ENCODE measurements around the gene NISCH. TPM values are rescaled to one million over a fixed set of nuclear protein-coding genes. Genes with fewer than 3 reads are reported as not detected.

Gene NISCH
- polyA plus RNA-seq (2013, experiment 1 of 2), result 53.6 TPM
- 52.8 TPM for polyA plus RNA-seq (2013, experiment 2 of 2)

DNA sequence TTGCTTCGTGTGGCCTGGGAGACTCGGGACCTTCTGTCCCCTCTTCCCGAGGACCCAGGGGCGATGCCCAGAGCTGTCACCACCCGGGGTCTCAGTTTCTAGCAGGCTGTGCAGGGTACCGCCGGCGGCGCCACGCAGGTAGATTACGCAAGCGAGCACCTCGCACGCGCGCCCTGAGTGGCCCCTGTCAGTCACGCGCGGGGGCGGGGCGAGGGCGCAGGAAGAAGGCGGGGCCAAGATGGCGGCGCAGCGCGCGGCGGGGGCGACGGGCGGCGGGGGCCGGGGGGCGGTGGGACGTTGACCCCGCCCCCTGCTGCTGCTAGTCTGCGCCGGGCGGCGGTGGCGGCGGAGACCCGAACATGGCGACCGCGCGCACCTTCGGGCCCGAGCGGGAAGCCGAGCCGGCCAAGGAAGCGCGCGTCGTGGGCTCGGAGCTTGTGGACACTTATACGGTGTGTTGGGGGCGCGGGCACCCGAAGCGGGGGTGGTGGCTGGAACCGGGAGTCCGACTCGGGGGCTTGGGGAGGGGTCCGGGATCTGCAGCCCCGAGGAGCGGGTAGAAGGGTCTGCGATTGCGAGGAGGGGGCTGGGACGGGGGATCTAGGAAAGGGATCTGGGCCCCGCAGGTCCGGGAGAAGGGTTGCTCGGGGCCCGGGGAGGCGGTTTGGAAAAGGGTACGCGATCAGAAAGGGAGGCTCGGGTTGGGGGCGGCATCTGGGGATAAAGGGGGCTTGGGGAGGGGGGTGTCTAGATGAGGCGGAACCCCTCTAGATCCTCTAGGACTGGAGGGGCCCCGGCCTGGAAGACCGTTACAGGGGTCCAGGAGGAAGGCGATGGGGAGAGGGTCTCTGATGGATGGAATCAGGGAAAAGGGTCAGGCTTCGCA, at the start of gene NISCH:
NISCH (plus strand) TSS at position 322 of the 886 bp plus-strand sequence; CDS start at position 360, 38 bp downstream.
- peak within 1 kb of the TSS; percentile 46; the same call in 1 of the 2 replicates for H3K27ac ChIP-seq (ENCODE audit: low read depth, low read length)
- H3K9ac ChIP-seq (ENCODE audit: low read depth, low read length), result peak within 1 kb of the TSS; percentile 82
- peak within 1 kb of the TSS; percentile 88 for H3K4me3 ChIP-seq (ENCODE audit: low read length)
- no peaks in the 10 kb centered on the region for H3K9me3 ChIP-seq (ENCODE audit: insufficient read depth, low read depth, low read length)
- WGBS, result 2% methylated on average over 86 of the region's 86 CpGs
- H3K36me3 ChIP-seq (ENCODE audit: insufficient read depth, low read length), result peaks cover 31% of the 10 kb centered on the region
- no peaks in the 10 kb centered on the region for H3K27me3 ChIP-seq (ENCODE audit: insufficient read depth, low read length)
- peaks cover 21% of the 10 kb centered on the region; the same call in 1 of the 2 replicates for H3K4me1 ChIP-seq (ENCODE audit: insufficient read depth, low read length)

- H3K9me3 ChIP-seq (ENCODE audit: insufficient read depth, low read depth, low read length), result no peaks in the 10 kb centered on the region
- no peak overlapping the region for H3K9ac ChIP-seq (ENCODE audit: low read depth, low read length)
- H3K36me3 ChIP-seq (ENCODE audit: insufficient read depth, low read length), result peaks cover 75% of the 10 kb centered on the region
- H3K4me1 ChIP-seq (ENCODE audit: insufficient read depth, low read length), result peaks cover 7% of the 10 kb centered on the region; the same call in 1 of the 2 replicates
- no peak overlapping the region for H3K27ac ChIP-seq (ENCODE audit: low read depth, low read length)
- 95% methylated on average over 11 of the region's 11 CpGs for WGBS
- no peak overlapping the region for H3K4me3 ChIP-seq (ENCODE audit: low read length)
- no peaks in the 10 kb centered on the region for H3K27me3 ChIP-seq (ENCODE audit: insufficient read depth, low read length)
Observed at GRCh38 chr3:52406231-52406661, 49.2 kb upstream of the NISCH start.

DNA sequence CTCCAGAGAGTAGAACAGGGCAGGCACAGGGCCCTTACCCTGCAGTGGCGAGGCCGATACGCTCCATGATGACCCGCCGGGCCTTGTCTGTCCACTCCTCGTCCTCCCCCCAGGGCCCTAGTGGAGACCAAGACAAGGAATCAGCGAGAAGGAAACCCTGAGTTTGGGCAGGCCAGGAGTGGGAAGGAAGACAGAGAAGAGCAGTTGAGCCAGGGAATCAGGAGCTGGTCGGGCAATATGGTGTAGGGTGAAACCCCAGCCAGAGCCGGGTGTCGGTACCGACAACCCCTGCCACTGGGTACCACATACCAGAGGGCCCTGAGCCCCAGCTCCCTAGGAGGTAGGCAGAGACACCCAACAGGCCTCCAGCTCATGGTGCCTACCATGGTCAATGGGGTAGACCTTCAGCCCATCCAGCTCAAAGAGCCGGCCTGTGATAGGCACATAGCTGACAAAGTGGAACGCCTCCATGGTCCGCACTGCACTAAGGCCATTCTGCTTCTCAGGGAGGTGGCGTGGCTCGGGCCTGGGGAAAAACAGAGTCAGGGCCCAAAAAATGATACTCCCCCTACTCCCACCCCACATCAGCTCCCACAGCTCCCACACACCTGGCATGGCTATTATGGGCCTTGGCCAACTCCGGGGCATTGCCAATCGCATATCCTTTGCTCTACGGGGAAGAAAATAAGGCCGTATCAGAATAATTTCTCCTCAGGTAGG, 48.5 kb upstream of the NISCH start:
- H3K9ac ChIP-seq (ENCODE audit: low read depth, low read length), result no peak overlapping the region
- H3K9me3 ChIP-seq (ENCODE audit: insufficient read depth, low read depth, low read length), result no peaks in the 10 kb centered on the region
- H3K27me3 ChIP-seq (ENCODE audit: insufficient read depth, low read length), result peaks cover 2% of the 10 kb centered on the region; the same call in 1 of the 2 replicates
- H3K36me3 ChIP-seq (ENCODE audit: insufficient read depth, low read length), result peaks cover 68% of the 10 kb centered on the region
- H3K4me3 ChIP-seq (ENCODE audit: low read length), result no peak overlapping the region
- H3K27ac ChIP-seq (ENCODE audit: low read depth, low read length), result no peak overlapping the region
- H3K4me1 ChIP-seq (ENCODE audit: insufficient read depth, low read length), result peaks cover 11% of the 10 kb centered on the region; the same call in 1 of the 2 replicates
- 97% methylated on average over 20 of the region's 20 CpGs for WGBS

GRCh38 chr3:52407779-52408178, 47.6 kb upstream of the NISCH start:
- Histone ChIP-seq H3K9me3 (ENCODE audit: insufficient read depth, low read depth, low read length) (no peaks in the 10 kb centered on the region), H3K36me3 (ENCODE audit: insufficient read depth, low read length) (peaks cover 60% of the 10 kb centered on the region), H3K27ac (ENCODE audit: low read depth, low read length) (no peak overlapping the region), H3K27me3 (ENCODE audit: insufficient read depth, low read length) (peaks cover 2% of the 10 kb centered on the region; the same call in 1 of the 2 replicates), H3K4me1 (ENCODE audit: insufficient read depth, low read length) (peaks cover 11% of the 10 kb centered on the region; the same call in 1 of the 2 replicates), H3K4me3 (ENCODE audit: low read length) (no peak overlapping the region), H3K9ac (ENCODE audit: low read depth, low read length) (no peak overlapping the region)
- WGBS, result 97% methylated on average over 3 of the region's 3 CpGs

- peaks cover 2% of the 10 kb centered on the region; the same call in 1 of the 2 replicates for H3K27me3 ChIP-seq (ENCODE audit: insufficient read depth, low read length)
- peaks cover 53% of the 10 kb centered on the region for H3K36me3 ChIP-seq (ENCODE audit: insufficient read depth, low read length)
- H3K9ac ChIP-seq (ENCODE audit: low read depth, low read length), result no peak overlapping the region
- H3K4me3 ChIP-seq (ENCODE audit: low read length), result peak overlapping the region; percentile 83
- H3K9me3 ChIP-seq (ENCODE audit: insufficient read depth, low read depth, low read length), result no peaks in the 10 kb centered on the region
- WGBS, result 96% methylated on average over 8 of the region's 8 CpGs
- no peak overlapping the region for H3K27ac ChIP-seq (ENCODE audit: low read depth, low read length)
- peaks cover 11% of the 10 kb centered on the region; the same call in 1 of the 2 replicates for H3K4me1 ChIP-seq (ENCODE audit: insufficient read depth, low read length)
Observed at GRCh38 chr3:52408466-52408865, 46.9 kb upstream of the NISCH start.

DNA sequence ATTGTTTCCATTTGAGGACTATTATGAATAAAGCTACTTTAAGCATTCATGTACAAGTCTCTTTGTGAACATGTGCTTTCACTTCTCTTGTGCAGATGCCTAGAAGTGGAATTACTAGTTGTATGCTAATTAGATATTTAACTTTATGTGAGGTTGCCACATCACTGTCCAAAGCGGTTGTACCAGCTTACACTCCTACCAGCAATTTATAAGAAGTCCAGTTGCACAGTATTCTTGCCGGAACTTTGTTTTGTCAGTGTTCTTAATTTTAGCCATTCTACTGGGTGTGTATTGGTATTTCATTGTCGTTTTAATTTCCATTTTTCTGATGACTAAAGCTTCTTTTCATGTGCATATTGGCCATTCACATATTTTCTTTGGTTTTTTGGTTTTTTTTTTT, 39.6 kb upstream of the NISCH start:
- Histone ChIP-seq H3K9me3 (ENCODE audit: insufficient read depth, low read depth, low read length) (no peaks in the 10 kb centered on the region), H3K36me3 (ENCODE audit: insufficient read depth, low read length) (no peaks in the 10 kb centered on the region; the same call in 1 of the 2 replicates), H3K9ac (ENCODE audit: low read depth, low read length) (no peak overlapping the region), H3K27me3 (ENCODE audit: insufficient read depth, low read length) (peaks cover 2% of the 10 kb centered on the region; the same call in 1 of the 2 replicates), H3K4me3 (ENCODE audit: low read length) (no peak overlapping the region), H3K27ac (ENCODE audit: low read depth, low read length) (no peak overlapping the region), H3K4me1 (ENCODE audit: insufficient read depth, low read length) (peaks cover 7% of the 10 kb centered on the region; the same call in 1 of the 2 replicates)
- 95% methylated on average over 2 of the region's 3 CpGs for WGBS

DNA sequence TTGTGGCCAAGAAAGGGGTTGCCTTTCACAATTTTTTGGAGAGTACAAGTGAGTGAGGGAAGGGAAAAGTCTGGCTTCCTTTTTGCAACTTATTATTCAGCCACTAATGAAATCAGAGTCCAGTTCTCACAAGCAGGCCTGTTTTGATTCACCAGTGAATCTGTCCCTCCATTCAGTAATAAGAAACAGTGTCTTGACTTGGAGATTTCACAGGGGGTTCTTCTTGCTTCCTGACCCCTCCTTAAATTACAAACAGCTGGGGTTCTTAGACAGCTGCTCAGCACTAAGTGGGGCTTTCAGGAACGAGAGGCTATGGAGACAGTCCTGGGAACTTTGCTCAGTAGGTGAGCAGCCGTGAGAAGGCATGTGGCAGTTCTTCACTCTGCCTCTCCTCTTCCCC, 35.0 kb upstream of the NISCH start:
- WGBS, result 89% methylated on average over 2 of the region's 2 CpGs
- H3K36me3 ChIP-seq (ENCODE audit: insufficient read depth, low read length), result no peaks in the 10 kb centered on the region

GRCh38 chr3:52422669-52423068, 32.7 kb upstream of the NISCH start:
- no peaks in the 10 kb centered on the region for H3K4me1 ChIP-seq (ENCODE audit: insufficient read depth, low read length)
- no peaks in the 10 kb centered on the region for H3K9me3 ChIP-seq (ENCODE audit: insufficient read depth, low read depth, low read length)
- 95% methylated on average over 3 of the region's 3 CpGs for WGBS
- H3K9ac ChIP-seq (ENCODE audit: low read depth, low read length), result no peak overlapping the region
- no peaks in the 10 kb centered on the region for H3K27me3 ChIP-seq (ENCODE audit: insufficient read depth, low read length)
- no peak overlapping the region for H3K27ac ChIP-seq (ENCODE audit: low read depth, low read length)
- no peaks in the 10 kb centered on the region for H3K36me3 ChIP-seq (ENCODE audit: insufficient read depth, low read length)
- H3K4me3 ChIP-seq (ENCODE audit: low read length), result no peak overlapping the region

More for the DNA sequence above, 35.0 kb upstream of the NISCH start:
- H3K9ac ChIP-seq (ENCODE audit: low read depth, low read length), result no peak overlapping the region
- no peaks in the 10 kb centered on the region for H3K4me1 ChIP-seq (ENCODE audit: insufficient read depth, low read length)
- H3K27me3 ChIP-seq (ENCODE audit: insufficient read depth, low read length), result no peaks in the 10 kb centered on the region
- no peaks in the 10 kb centered on the region for H3K9me3 ChIP-seq (ENCODE audit: insufficient read depth, low read depth, low read length)
- H3K4me3 ChIP-seq (ENCODE audit: low read length), result no peak overlapping the region
- H3K27ac ChIP-seq (ENCODE audit: low read depth, low read length), result no peak overlapping the region

DNA sequence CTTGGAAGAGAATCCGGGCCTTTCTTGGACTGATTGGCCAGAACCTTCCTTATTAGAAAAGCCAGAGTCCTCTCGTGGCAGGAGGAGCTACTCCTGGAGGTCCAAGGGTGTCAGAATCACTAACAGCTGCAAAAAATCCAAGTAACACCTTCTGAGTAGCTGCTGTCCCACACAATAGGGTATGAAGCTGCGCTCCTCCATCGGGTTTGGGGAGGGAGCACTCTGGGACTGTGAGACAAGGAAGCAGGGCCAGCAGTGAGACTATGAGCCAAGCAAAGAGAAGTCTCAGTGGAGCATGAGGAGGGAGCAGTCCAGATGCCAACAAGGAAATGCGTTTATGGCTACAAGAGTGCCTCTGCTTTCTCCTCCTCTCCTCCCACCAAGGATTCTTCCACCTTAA, 32.2 kb upstream of the NISCH start:
- no peaks in the 10 kb centered on the region for H3K9me3 ChIP-seq (ENCODE audit: insufficient read depth, low read depth, low read length)
- H3K27ac ChIP-seq (ENCODE audit: low read depth, low read length), result no peak overlapping the region
- H3K9ac ChIP-seq (ENCODE audit: low read depth, low read length), result no peak overlapping the region
- no peaks in the 10 kb centered on the region for H3K27me3 ChIP-seq (ENCODE audit: insufficient read depth, low read length)
- no peaks in the 10 kb centered on the region for H3K4me1 ChIP-seq (ENCODE audit: insufficient read depth, low read length)
- WGBS, result 70% methylated on average over 5 of the region's 5 CpGs
- H3K36me3 ChIP-seq (ENCODE audit: insufficient read depth, low read length), result no peaks in the 10 kb centered on the region
- no peak overlapping the region for H3K4me3 ChIP-seq (ENCODE audit: low read length)

- 39% methylated on average over 7 of the region's 7 CpGs for WGBS
Observed at GRCh38 chr3:52428151-52429005, 27.0 kb upstream of the NISCH start.

More at GRCh38 chr3:52428151-52429005, 27.0 kb upstream of the NISCH start:
- H3K4me1 ChIP-seq (ENCODE audit: insufficient read depth, low read length), result no peaks in the 10 kb centered on the region
- H3K36me3 ChIP-seq (ENCODE audit: insufficient read depth, low read length), result no peaks in the 10 kb centered on the region
- no peaks in the 10 kb centered on the region for H3K27me3 ChIP-seq (ENCODE audit: insufficient read depth, low read length)
- H3K9me3 ChIP-seq (ENCODE audit: insufficient read depth, low read depth, low read length), result no peaks in the 10 kb centered on the region
- H3K4me3 ChIP-seq (ENCODE audit: low read length), result no peak overlapping the region
- no peak overlapping the region for H3K9ac ChIP-seq (ENCODE audit: low read depth, low read length)
- no peak overlapping the region for H3K27ac ChIP-seq (ENCODE audit: low read depth, low read length)
